HUES64 (cell line): ENCODE data around the gene TPPP.
A peak's percentile ranks its signal among the peaks of the same experiment; 100 is the strongest.

Experiments used
- H3K27ac ChIP-seq: 2 replicates; pipeline ENCODE4 v1.7.0; 2013; ENCODE audit warnings: low read depth, low read length, inconsistent platforms
- H3K27me3 ChIP-seq: 2 replicates; pipeline ENCODE4 v1.6.1; 2013; ENCODE audit warnings: mild to moderate bottlenecking, low read length; ENCODE audit not compliant: insufficient read depth
- H3K36me3 ChIP-seq: 2 replicates; pipeline ENCODE4 v1.6.1; 2013; ENCODE audit warnings: mild to moderate bottlenecking, low read length; ENCODE audit not compliant: insufficient read depth
- H3K4me1 ChIP-seq: 2 replicates; pipeline ENCODE4 v1.6.1; 2013; ENCODE audit warnings: mild to moderate bottlenecking, low read length, moderate library complexity; ENCODE audit not compliant: insufficient read depth
- H3K4me3 ChIP-seq: 2 replicates; pipeline ENCODE4 v1.5.1; 2013; ENCODE audit warnings: mild to moderate bottlenecking, low read length, moderate library complexity
- H3K9ac ChIP-seq: 2 replicates; pipeline ENCODE4 v1.6.1; 2013; ENCODE audit warnings: mild to moderate bottlenecking, low read depth, low read length
- H3K9me3 ChIP-seq: 2 replicates; pipeline ENCODE4 v1.6.1; 2013; ENCODE audit warnings: low read depth, low read length; ENCODE audit not compliant: insufficient read depth
- WGBS: fragments of 150-250, 120-280 bp; methylation state at CpG from one replicate; pipeline ENCODE4 v1.1.7; 2013; ENCODE audit warnings: missing lambda C conversion rate; 5-methylcytosine and 5-hydroxymethylcytosine counted together

The TPPP gene

DNA sequence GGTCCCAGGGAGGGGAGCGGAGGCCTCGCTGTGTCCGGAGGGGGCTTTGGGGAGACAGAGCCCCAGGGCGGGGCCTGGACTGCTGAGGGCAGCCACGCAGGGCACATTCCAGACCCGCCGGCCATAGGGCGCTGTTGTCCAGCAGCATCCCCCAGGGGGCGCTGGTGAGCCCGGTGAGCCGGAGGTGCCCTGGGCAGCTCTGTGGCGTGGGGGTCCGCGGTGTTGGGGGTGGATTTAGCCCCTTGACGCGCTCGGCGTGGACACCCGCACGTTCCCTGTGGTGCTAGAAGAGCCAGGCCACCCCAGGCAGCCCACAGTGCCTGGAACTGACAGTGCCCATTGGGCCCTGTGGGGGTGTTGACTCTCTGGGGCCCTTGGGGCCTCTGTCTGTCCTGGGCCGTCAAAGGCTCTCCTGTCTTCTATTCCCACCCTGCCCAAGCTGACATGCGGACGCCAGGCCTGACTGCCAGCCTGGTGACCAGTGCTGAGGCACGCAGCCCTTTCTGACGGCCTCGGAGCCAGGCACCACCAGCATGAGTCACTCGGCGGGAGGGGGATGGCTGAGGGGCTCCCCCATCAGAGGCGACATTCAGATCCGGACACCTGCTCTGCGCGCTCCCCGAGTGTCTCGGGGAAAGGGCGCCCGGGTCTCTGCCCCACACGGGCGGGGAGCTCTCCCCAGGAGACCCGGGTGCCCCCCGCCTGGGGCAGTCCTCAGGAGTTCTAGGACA lies 23.9 kb downstream of the TPPP start:
- peaks cover 23% of the 10 kb centered on the region for H3K36me3 ChIP-seq
- H3K27ac ChIP-seq, result no peak overlapping the region
- no peaks in the 10 kb centered on the region; the same call in 1 of the 2 replicates for H3K27me3 ChIP-seq
- H3K9me3 ChIP-seq, result no peaks in the 10 kb centered on the region
- H3K9ac ChIP-seq, result peak overlapping the region; percentile 12; the same call in 1 of the 2 replicates
- no peak overlapping the region for H3K4me3 ChIP-seq
- H3K4me1 ChIP-seq, result no peaks in the 10 kb centered on the region
- 69% methylated on average over 40 of the region's 40 CpGs for WGBS

- peak overlapping the region; percentile 12; the same call in 1 of the 2 replicates for H3K9ac ChIP-seq
- no peaks in the 10 kb centered on the region for H3K4me1 ChIP-seq
- peaks cover 27% of the 10 kb centered on the region for H3K36me3 ChIP-seq
- H3K27me3 ChIP-seq, result no peaks in the 10 kb centered on the region; the same call in 1 of the 2 replicates
- H3K4me3 ChIP-seq, result no peak overlapping the region
- WGBS, result 94% methylated on average over 44 of the region's 44 CpGs
- H3K9me3 ChIP-seq, result no peaks in the 10 kb centered on the region
- no peak overlapping the region for H3K27ac ChIP-seq
Measured at GRCh38 chr5:668283-668995, 24.7 kb downstream of the TPPP start.

GRCh38 chr5:666816-667498 lies 26.2 kb downstream of the TPPP start:
- Histone ChIP-seq H3K27me3 (no peaks in the 10 kb centered on the region), H3K9me3 (no peaks in the 10 kb centered on the region), H3K4me1 (no peaks in the 10 kb centered on the region), H3K27ac (no peak overlapping the region), H3K36me3 (peaks cover 37% of the 10 kb centered on the region), H3K9ac (no peak overlapping the region), H3K4me3 (no peak overlapping the region)
- 95% methylated on average over 13 of the region's 13 CpGs for WGBS

DNA sequence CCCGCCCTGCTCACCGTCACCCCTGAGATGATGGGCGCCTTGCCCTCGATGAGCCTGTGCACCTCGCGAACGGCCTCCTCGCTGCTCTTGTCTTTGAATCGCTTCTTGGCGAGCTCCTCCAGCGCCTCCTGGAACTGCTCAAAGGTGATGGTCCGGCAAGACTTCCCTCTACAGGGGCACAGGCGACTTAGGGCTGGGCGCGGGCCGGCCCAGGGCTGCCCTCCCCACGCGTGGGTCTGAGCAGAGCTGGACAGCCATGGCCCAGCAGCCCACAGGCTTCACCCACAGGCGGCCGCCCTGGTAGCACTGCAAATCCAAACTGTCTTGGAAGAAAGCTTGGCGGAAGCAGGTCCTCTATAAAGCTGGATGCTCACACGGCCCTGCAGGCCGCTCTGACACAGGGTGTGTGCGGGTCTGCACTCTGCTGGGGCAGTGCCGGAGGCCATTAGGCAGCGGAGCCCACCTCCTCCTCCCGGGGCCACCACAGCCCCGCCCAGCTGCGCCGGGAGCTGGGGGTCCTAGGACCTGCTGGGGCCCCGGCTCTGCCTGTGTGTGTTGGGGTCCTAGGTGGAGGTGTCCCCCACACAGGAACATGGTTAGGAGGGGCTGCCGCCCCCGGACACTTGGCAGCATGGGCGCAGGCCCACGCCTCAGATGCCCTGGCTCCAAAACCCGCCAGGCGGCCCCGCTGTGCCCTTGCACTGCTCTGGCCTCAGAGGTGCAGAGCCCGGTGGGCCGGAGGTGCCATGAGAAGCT lies 27.0 kb downstream of the TPPP start:
- Histone ChIP-seq H3K4me1 (no peaks in the 10 kb centered on the region), H3K27ac (no peak overlapping the region), H3K4me3 (no peak overlapping the region), H3K9me3 (no peaks in the 10 kb centered on the region), H3K27me3 (no peaks in the 10 kb centered on the region), H3K36me3 (peaks cover 43% of the 10 kb centered on the region), H3K9ac (no peak overlapping the region)
- WGBS, result 95% methylated on average over 40 of the region's 40 CpGs

GRCh38 chr5:665541-665955 lies 27.6 kb downstream of the TPPP start:
- Histone ChIP-seq H3K27ac (no peak overlapping the region), H3K36me3 (peaks cover 49% of the 10 kb centered on the region)
- 88% methylated on average over 7 of the region's 8 CpGs for WGBS

GRCh38 chr5:664994-665360 lies 28.2 kb downstream of the TPPP start:
- WGBS, result 96% methylated on average over 20 of the region's 20 CpGs

More at GRCh38 chr5:665541-665955, 27.6 kb downstream of the TPPP start:
- H3K4me1 ChIP-seq, result no peaks in the 10 kb centered on the region
- H3K4me3 ChIP-seq, result no peak overlapping the region
- no peaks in the 10 kb centered on the region for H3K27me3 ChIP-seq
- no peaks in the 10 kb centered on the region for H3K9me3 ChIP-seq
- no peak overlapping the region for H3K9ac ChIP-seq

DNA sequence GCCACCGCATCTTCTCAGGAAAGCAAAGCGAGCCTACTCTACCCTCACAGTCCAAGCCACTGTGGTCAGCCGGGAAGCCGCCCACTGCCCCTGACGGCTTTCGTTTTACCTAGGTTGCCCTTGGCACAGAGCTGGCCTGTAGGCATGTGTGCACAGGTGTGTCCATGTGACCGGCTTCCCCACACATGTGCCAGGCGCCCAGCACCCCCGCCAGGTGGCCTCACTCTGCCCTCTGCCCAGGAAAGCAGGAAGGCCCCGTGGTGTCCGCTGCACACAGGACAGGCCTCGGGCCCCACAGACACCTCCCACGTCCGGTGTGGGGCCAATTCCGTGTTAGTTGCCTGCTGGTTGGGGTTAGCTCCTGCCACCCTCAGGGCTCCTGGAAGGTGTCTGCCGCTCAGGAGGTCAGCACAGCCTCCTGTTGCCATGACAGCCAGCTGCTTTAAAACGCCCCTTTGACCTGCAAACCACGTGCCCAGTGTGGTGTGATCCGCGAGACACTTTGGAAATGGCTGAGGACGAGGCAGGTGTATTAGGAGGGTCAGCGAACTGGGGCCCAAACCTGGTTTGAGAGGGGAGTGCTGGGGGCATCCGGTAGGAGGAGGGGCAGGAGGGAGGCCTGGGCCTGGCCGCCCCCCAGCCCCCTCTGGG lies 28.7 kb downstream of the TPPP start:
- H3K27ac ChIP-seq, result no peak overlapping the region
- H3K4me1 ChIP-seq, result no peaks in the 10 kb centered on the region
- H3K27me3 ChIP-seq, result no peaks in the 10 kb centered on the region
- H3K9me3 ChIP-seq, result no peaks in the 10 kb centered on the region
- H3K4me3 ChIP-seq, result no peak overlapping the region
- H3K9ac ChIP-seq, result no peak overlapping the region
- WGBS, result 96% methylated on average over 24 of the region's 24 CpGs
- H3K36me3 ChIP-seq, result peaks cover 60% of the 10 kb centered on the region

More at GRCh38 chr5:664994-665360, 28.2 kb downstream of the TPPP start:
- Histone ChIP-seq H3K4me3 (no peak overlapping the region), H3K4me1 (no peaks in the 10 kb centered on the region), H3K9me3 (no peaks in the 10 kb centered on the region), H3K9ac (no peak overlapping the region), H3K36me3 (peaks cover 55% of the 10 kb centered on the region), H3K27ac (no peak overlapping the region), H3K27me3 (no peaks in the 10 kb centered on the region)

DNA sequence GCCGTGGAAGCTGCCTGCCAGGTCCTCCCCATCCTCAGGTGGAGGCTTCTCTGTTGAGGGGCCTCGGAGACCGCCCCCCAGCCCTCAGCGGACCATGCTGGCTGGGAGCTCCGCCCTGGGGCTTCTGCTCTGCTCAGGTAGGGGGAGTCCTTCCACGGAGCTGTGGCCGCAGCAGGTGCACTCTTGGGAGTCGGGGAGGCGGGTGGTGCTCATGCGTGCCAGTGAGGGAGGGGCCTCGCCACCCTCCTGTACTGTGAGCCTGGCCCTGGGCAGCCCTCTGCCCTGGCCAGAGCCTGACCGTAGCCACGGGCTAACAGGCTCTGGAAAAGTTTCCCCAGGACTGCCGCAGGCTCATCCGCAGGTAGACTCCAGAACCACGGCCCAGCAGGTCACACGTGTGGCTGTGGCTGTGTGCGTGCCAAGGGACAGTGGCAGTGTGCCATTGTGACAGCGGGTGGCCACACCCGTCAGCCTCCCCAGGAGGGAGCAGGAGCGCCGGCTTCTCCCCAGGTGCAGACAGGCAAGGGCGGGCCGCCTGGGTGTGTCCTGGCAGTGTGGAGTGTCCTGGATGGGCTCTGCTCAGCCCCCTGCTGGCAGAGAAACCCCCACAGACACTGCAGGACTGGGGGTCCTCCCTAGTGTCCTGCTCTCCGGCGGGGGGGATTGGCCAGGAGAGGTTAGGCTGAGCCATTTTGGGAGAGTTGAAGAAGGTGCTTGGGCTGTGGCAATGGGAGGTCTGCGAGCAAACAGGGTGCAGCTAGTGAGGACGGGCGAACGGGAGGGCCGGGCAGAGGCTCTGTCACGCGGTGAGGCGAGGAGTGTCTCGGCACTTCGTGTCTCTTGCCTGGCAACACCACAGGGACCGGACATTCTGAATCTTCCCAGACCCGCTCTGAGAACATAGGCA lies 29.5 kb downstream of the TPPP start:
- Histone ChIP-seq H3K27ac (no peak overlapping the region), H3K9ac (no peak overlapping the region), H3K27me3 (no peaks in the 10 kb centered on the region), H3K4me1 (no peaks in the 10 kb centered on the region), H3K9me3 (no peaks in the 10 kb centered on the region), H3K4me3 (no peak overlapping the region), H3K36me3 (peaks cover 67% of the 10 kb centered on the region)
- 95% methylated on average over 38 of the region's 38 CpGs for WGBS

- no peak overlapping the region for H3K9ac ChIP-seq
- no peaks in the 10 kb centered on the region for H3K4me1 ChIP-seq
- 96% methylated on average over 56 of the region's 56 CpGs for WGBS
- no peaks in the 10 kb centered on the region for H3K9me3 ChIP-seq
- no peak overlapping the region for H3K27ac ChIP-seq
- peaks cover 72% of the 10 kb centered on the region for H3K36me3 ChIP-seq
- H3K4me3 ChIP-seq, result no peak overlapping the region
- no peaks in the 10 kb centered on the region for H3K27me3 ChIP-seq
Measured at GRCh38 chr5:662751-663435, 30.3 kb downstream of the TPPP start.
